ENCODE data around the gene TIAM2. TPM values are rescaled to one million over a fixed set of nuclear protein-coding genes. Genes with fewer than 3 reads are reported as not detected.

Gene TIAM2
- total RNA-seq, 1 experiment from 2014 or later = 3.8 TPM

GRCh38 chr6:155187994-155188706 lies 193.0 kb downstream of the TIAM2 start:
- POLR2A ChIA-PET = no interaction called here
- intact Hi-C loops (cut with micrococcal nuclease; ENCODE audit: unreplicated experiment) = no loop called here
- no peak overlapping the region for H3K27ac Mint-ChIP-seq (ENCODE audit: unreplicated experiment)

DNA sequence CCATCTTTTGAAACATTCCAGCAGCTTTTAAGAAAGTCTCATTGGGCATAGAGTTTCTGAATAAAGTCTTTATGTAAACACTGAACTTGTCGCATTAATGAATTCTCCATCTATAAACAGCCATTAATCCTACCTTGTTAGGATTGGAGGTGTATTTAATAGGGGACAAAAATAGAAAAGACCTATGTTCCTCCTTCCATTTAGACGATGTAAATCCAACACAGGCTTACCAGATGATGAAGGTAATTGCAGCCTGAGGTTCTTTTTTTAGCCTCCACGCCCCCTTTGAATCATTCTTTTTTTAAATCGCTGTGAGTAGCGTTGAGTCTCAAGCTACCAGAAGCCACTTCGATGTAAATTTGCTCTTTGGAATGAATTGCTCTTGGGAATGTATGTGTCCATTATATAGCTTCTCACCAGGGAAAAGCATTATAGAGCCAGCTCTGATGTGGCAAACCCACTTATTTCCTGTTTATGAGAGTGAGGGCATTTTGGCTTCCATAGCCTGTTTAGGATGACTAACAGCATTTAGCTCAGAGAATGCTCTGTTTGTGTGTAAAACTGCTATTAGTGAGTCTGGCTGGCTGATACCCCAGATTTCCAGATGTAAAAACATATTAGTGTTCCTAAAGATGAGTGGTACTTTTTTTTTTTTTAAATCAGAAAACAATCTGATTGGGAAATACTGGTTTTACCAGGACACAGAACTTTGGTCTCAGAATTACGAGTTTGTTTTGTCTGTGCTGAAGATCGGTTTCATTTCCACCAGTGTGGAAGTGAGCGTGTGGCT lies 193.8 kb downstream of the TIAM2 start:
- Histone ChIP-seq H3K4me1 (peaks cover 6% of the 10 kb centered on the region; the same call in 1 of the 2 replicates), H3K4me3 (ENCODE audit: low read depth, low read length) (no peak overlapping the region), H3K9me3 (no peaks in the 10 kb centered on the region), H3K27me3 (replicated peaks; ENCODE audit: control insufficient read depth, insufficient read depth, low read length) (no peaks in the 10 kb centered on the region), H3K36me3 (ENCODE audit: control insufficient read depth, insufficient read depth, low read length) (no peaks in the 10 kb centered on the region)
- intact Hi-C loops (cut with micrococcal nuclease; ENCODE audit: unreplicated experiment) = no loop called here
- Mint-ChIP-seq H3K4me1 (ENCODE audit: low read depth, unreplicated experiment) (peaks cover 10% of the 10 kb centered on the region), H3K36me3 (ENCODE audit: insufficient read depth, unreplicated experiment) (no peaks in the 10 kb centered on the region), H3K4me3 (ENCODE audit: unreplicated experiment) (no peak overlapping the region), H3K27ac (ENCODE audit: unreplicated experiment) (no peak overlapping the region), H3K27me3 (ENCODE audit: insufficient read depth, unreplicated experiment) (no peaks in the 10 kb centered on the region), H3K9me3 (ENCODE audit: unreplicated experiment) (no peaks in the 10 kb centered on the region)
- no peak for TF ChIP-seq CTCF (IDR thresholded peaks at IDR 0.05; ENCODE audit: insufficient read depth in 1 of 2, low read depth in 1 of 2, low read length in 1 of 2, severe bottlenecking in 1 of 2, unreplicated experiment in 1 of 2)
- ChIA-PET POLR2A (no interaction called here), CTCF (interaction anchor here (0.7 kb wide), 1 partner anchor 452 kb away, joined by 3 read pairs; no protein-coding TSS in a partner anchor)
- DNase-seq = no peak
- no TSS peak for BruUV-seq (replicated peaks)

More at GRCh38 chr6:155187994-155188706, 193.0 kb downstream of the TIAM2 start:
- Mint-ChIP-seq H3K36me3 (ENCODE audit: insufficient read depth, unreplicated experiment) (no peaks in the 10 kb centered on the region), H3K4me3 (ENCODE audit: unreplicated experiment) (no peak overlapping the region), H3K27me3 (ENCODE audit: insufficient read depth, unreplicated experiment) (no peaks in the 10 kb centered on the region), H3K4me1 (ENCODE audit: low read depth, unreplicated experiment) (peaks cover 7% of the 10 kb centered on the region), H3K9me3 (ENCODE audit: unreplicated experiment) (no peaks in the 10 kb centered on the region)
- Histone ChIP-seq H3K27me3 (replicated peaks; ENCODE audit: control insufficient read depth, insufficient read depth, low read length) (no peaks in the 10 kb centered on the region), H3K4me1 (peaks cover 6% of the 10 kb centered on the region; the same call in 1 of the 2 replicates), H3K4me3 (ENCODE audit: low read depth, low read length) (no peak overlapping the region), H3K9me3 (no peaks in the 10 kb centered on the region), H3K36me3 (ENCODE audit: control insufficient read depth, insufficient read depth, low read length) (no peaks in the 10 kb centered on the region)
- CTCF ChIA-PET = no interaction called here
- no TSS peak for BruUV-seq (replicated peaks)
- TF ChIP-seq CTCF (IDR thresholded peaks at IDR 0.05; ENCODE audit: insufficient read depth in 1 of 2, low read depth in 1 of 2, low read length in 1 of 2, severe bottlenecking in 1 of 2, unreplicated experiment in 1 of 2) = no peak
- no peak for DNase-seq

- H3K4me3 Mint-ChIP-seq (ENCODE audit: unreplicated experiment) = no peak overlapping the region
- no peaks in the 10 kb centered on the region for H3K36me3 Mint-ChIP-seq (ENCODE audit: insufficient read depth, unreplicated experiment)
- no peak for TF ChIP-seq CTCF (IDR thresholded peaks at IDR 0.05; ENCODE audit: insufficient read depth in 1 of 2, low read depth in 1 of 2, low read length in 1 of 2, severe bottlenecking in 1 of 2, unreplicated experiment in 1 of 2)
- H3K27me3 ChIP-seq (replicated peaks; ENCODE audit: control insufficient read depth, insufficient read depth, low read length) = no peaks in the 10 kb centered on the region
- no peak overlapping the region for H3K4me3 ChIP-seq (ENCODE audit: low read depth, low read length)
- no peak overlapping the region for H3K27ac Mint-ChIP-seq (ENCODE audit: unreplicated experiment)
- POLR2A ChIA-PET = no interaction called here
- H3K9me3 Mint-ChIP-seq (ENCODE audit: unreplicated experiment) = no peaks in the 10 kb centered on the region
- DNase-seq = no peak
- H3K36me3 ChIP-seq (ENCODE audit: control insufficient read depth, insufficient read depth, low read length) = no peaks in the 10 kb centered on the region
- no peaks in the 10 kb centered on the region for H3K27me3 Mint-ChIP-seq (ENCODE audit: insufficient read depth, unreplicated experiment)
- H3K4me1 Mint-ChIP-seq (ENCODE audit: low read depth, unreplicated experiment) = peaks cover 15% of the 10 kb centered on the region
- H3K9me3 ChIP-seq = no peaks in the 10 kb centered on the region
- BruUV-seq (replicated peaks) = no TSS peak
- intact Hi-C loops (cut with micrococcal nuclease; ENCODE audit: unreplicated experiment) = no loop called here
- CTCF ChIA-PET = no interaction called here
- peaks cover 4% of the 10 kb centered on the region; the same call in 1 of the 2 replicates for H3K4me1 ChIP-seq
These were observed 195.6 kb downstream of the TIAM2 start for GRCh38 chr6:155190677-155191076.

All from Caco-2 (cell line).